GM19463 (cell line): Measurements from ENCODE around the gene FCMR.
"Not testable (repeated sequence)": the region's sequence is repeated elsewhere in the genome, so short reads cannot be mapped to it uniquely, and the experiment has no call there.

Experiments
- ATAC-seq: cut with Tn5 transposase; IDR thresholded peaks from one replicate; pipeline ENCODE4 v1.9.1; 2021; ENCODE audit warnings: mild to moderate bottlenecking, moderate library complexity; ENCODE audit not compliant: unreplicated experiment

Gene FCMR

GRCh38 chr1:206882555-206882954 lies 39.2 kb downstream of the FCMR start:
- ATAC-seq = no peak

GRCh38 chr1:206880314-206880713 lies 41.4 kb downstream of the FCMR start:
- no peak for ATAC-seq

GRCh38 chr1:206878456-206878855 lies 43.3 kb downstream of the FCMR start:
- ATAC-seq = no peak

GRCh38 chr1:206875752-206876377 lies 45.9 kb downstream of the FCMR start:
- no peak for ATAC-seq

GRCh38 chr1:206873603-206874188 lies 48.0 kb downstream of the FCMR start:
- no peak for ATAC-seq

- ATAC-seq = no peak
Measured at GRCh38 chr1:206872139-206872538, 49.6 kb downstream of the FCMR start.

- ATAC-seq = no peak
Measured at GRCh38 chr1:206868264-206868663, 53.5 kb downstream of the FCMR start.

GRCh38 chr1:206867716-206868115 lies 54.0 kb downstream of the FCMR start:
- no peak for ATAC-seq

- ATAC-seq = no peak
Measured at GRCh38 chr1:206867239-206867638, 54.5 kb downstream of the FCMR start.

- ATAC-seq = no peak
Measured at GRCh38 chr1:206866062-206866461, 55.7 kb downstream of the FCMR start.

- no peak for ATAC-seq
Measured at GRCh38 chr1:206864939-206865671, 56.6 kb downstream of the FCMR start, which contains the start of gene IL20. IL20 (plus strand) TSS chr1:206865623; CDS start chr1:206865853, 230 bp downstream.

GRCh38 chr1:206863266-206863665 lies 58.5 kb downstream of the FCMR start:
- ATAC-seq = no peak

- ATAC-seq = no peak
Measured at GRCh38 chr1:206860165-206860564, 61.6 kb downstream of the FCMR start.

GRCh38 chr1:206859082-206859521 lies 62.6 kb downstream of the FCMR start:
- ATAC-seq = no peak

GRCh38 chr1:206856674-206857464 lies 64.9 kb downstream of the FCMR start:
- ATAC-seq = no peak

GRCh38 chr1:206855859-206856258 lies 65.9 kb downstream of the FCMR start:
- ATAC-seq = no peak

- ATAC-seq = no peak
Measured at GRCh38 chr1:206854401-206855129, 67.2 kb downstream of the FCMR start.

- ATAC-seq = not testable (repeated sequence)
Measured at GRCh38 chr1:206853696-206854095, 68.0 kb downstream of the FCMR start.
